GM23338 (cell line): ENCODE measurements around the gene MCAM. TPM values are rescaled to one million over a fixed set of nuclear protein-coding genes. Genes with fewer than 3 reads are reported as not detected.

Source experiments
- ATAC-seq: fragments of 200-7000 bp; cut with Tn5 transposase; 3 replicates; pipeline ENCODE4 v1.9.1; 2020
- DNase-seq: peaks from one replicate; pipeline ENCODE4 v3.0.0-alpha.2; 2015; ENCODE audit warnings: low spot score
- H2AFZ ChIP-seq: fragments of 200-600 bp; sonication (generic); 2 replicates; pipeline ENCODE4 v1.8.0; 2016; ENCODE audit warnings: antibody characterized with exemption, mild to moderate bottlenecking, moderate library complexity
- H3F3A ChIP-seq: fragments of 200-600 bp; sonication (generic); replicated peaks from 2 replicates; pipeline ENCODE4 v1.8.0; 2017; ENCODE audit warnings: antibody characterized with exemption, mixed run types, low read depth
- H3K27ac ChIP-seq: fragments of 200-600 bp; sonication (generic); 2 replicates; pipeline ENCODE4 v1.6.1; 2016; ENCODE audit warnings: low read depth
- H3K27me3 ChIP-seq: fragments of 200-600 bp; sonication (generic); 2 replicates; pipeline ENCODE4 v1.8.0; 2016; ENCODE audit warnings: mild to moderate bottlenecking, mixed run types, moderate library complexity; ENCODE audit not compliant: insufficient read depth
- H3K36me3 ChIP-seq: fragments of 200-600 bp; sonication (generic); 2 replicates; pipeline ENCODE4 v1.8.0; 2016; ENCODE audit warnings: mild to moderate bottlenecking; ENCODE audit not compliant: insufficient read depth
- H3K4me1 ChIP-seq: fragments of 200-600 bp; sonication (generic); 2 replicates; pipeline ENCODE4 v1.8.0; 2016; ENCODE audit warnings: mild to moderate bottlenecking, moderate library complexity; ENCODE audit not compliant: insufficient read depth
- H3K4me2 ChIP-seq: fragments of 200-600 bp; sonication (generic); 2 replicates; pipeline ENCODE4 v1.7.1; 2017; ENCODE audit warnings: mixed run types
- H3K4me3 ChIP-seq: fragments of 200-600 bp; sonication (generic); 2 replicates; pipeline ENCODE4 v1.6.1; 2016; ENCODE audit warnings: mixed run types
- H3K79me2 ChIP-seq: fragments of 200-600 bp; sonication (generic); replicated peaks from 2 replicates; pipeline ENCODE4 v1.8.0; 2017; ENCODE audit warnings: mild to moderate bottlenecking; ENCODE audit not compliant: insufficient read depth
- H3K9me2 ChIP-seq: fragments of 200-600 bp; sonication (generic); 2 replicates; pipeline ENCODE4 v1.8.0; 2017; ENCODE audit not compliant: insufficient read depth
- H4K20me1 ChIP-seq: fragments of 200-600 bp; sonication (generic); replicated peaks from 2 replicates; pipeline ENCODE4 v1.8.0; 2017; ENCODE audit warnings: mild to moderate bottlenecking; ENCODE audit not compliant: insufficient read depth
- H3K27ac Mint-ChIP-seq: 2 replicates; pipeline ENCODE4 v1.8.0; 2020; ENCODE audit warnings: inconsistent platforms, mild to moderate bottlenecking, moderate library complexity, mixed read lengths
- H3K27me3 Mint-ChIP-seq: 3 replicates; pipeline ENCODE4 v1.8.0; 2022; ENCODE audit warnings: low read depth, mild to moderate bottlenecking, moderate library complexity, mixed read lengths, inconsistent platforms; ENCODE audit not compliant: insufficient read depth, poor library complexity
- H3K36me3 Mint-ChIP-seq: 3 replicates; pipeline ENCODE4 v1.8.0; 2021; ENCODE audit warnings: low read depth, mild to moderate bottlenecking, inconsistent platforms, moderate library complexity, mixed read lengths
- H3K4me1 Mint-ChIP-seq: 3 replicates; pipeline ENCODE4 v1.8.0; 2020; ENCODE audit warnings: mild to moderate bottlenecking, inconsistent platforms, mixed read lengths
- H3K4me3 Mint-ChIP-seq: 3 replicates; pipeline ENCODE4 v1.8.0; 2021; ENCODE audit warnings: moderate library complexity, mild to moderate bottlenecking, inconsistent platforms, mixed read lengths
- H3K9me3 Mint-ChIP-seq: 3 replicates; pipeline ENCODE4 v1.8.0; 2020; ENCODE audit warnings: moderate library complexity, mild to moderate bottlenecking, inconsistent platforms, mixed read lengths
- CREB1 ChIP-seq: fragments of 250-450 bp; sonication (Bioruptor Pico); IDR thresholded peaks from 2 replicates; pipeline ENCODE4 v1.5.0; 2020; ENCODE audit warnings: low read depth, mild to moderate bottlenecking, moderate library complexity
- EZH2phosphoT487 ChIP-seq: fragments of 200-600 bp; sonication (generic); IDR thresholded peaks from one replicate; pipeline ENCODE4 v1.8.1; 2018; ENCODE audit warnings: antibody characterized with exemption; ENCODE audit not compliant: unreplicated experiment
- JUNB ChIP-seq: IDR thresholded peaks from one replicate; pipeline ENCODE4 v1.6.1; 2016; ENCODE audit warnings: antibody characterized with exemption; ENCODE audit not compliant: unreplicated experiment
- NANOG ChIP-seq: IDR thresholded peaks from 2 replicates; pipeline ENCODE4 v1.6.1; 2016; ENCODE audit warnings: antibody characterized with exemption, borderline replicate concordance
- STAT1 ChIP-seq: IDR thresholded peaks from one replicate; pipeline ENCODE4 v1.6.1; 2016; ENCODE audit warnings: antibody characterized with exemption; ENCODE audit not compliant: unreplicated experiment
- ZNF114 ChIP-seq: fragments of 250-450 bp; sonication (Bioruptor Pico); IDR thresholded peaks from 2 replicates; pipeline ENCODE4 v1.5.0; 2020; ENCODE audit warnings: mild to moderate bottlenecking, moderate library complexity
- ZNF331 ChIP-seq: fragments of 250-450 bp; sonication (Bioruptor Pico); IDR thresholded peaks from 2 replicates; pipeline ENCODE4 v1.5.0; 2020; ENCODE audit warnings: low read depth, mild to moderate bottlenecking, moderate library complexity
- polyA plus RNA-seq: library from polyadenylated mRNA; unstranded; fragments of >200 nt; fragmentation: Nextera tagmentation; extraction: Ambion mirVana; gene quantifications from 2 replicates; pipeline ENCODE4 v1.2.1, GENCODE V29; 2016
- total RNA-seq: library from RNA; depleted of rRNA; stranded (reverse); fragments of >200 nt; shearing (Covaris generic); gene quantifications from 2 replicates; pipeline ENCODE4 v1.2.3, GENCODE V29; 2014
- TF ChIP-seq, protein P1 (sequence below): IDR thresholded peaks from 2 replicates; pipeline ENCODE4 v1.6.1; 2016; ENCODE audit warnings: antibody characterized with exemption
- TF ChIP-seq, protein P2 (sequence below): fragments of 250-450 bp; sonication (Bioruptor Pico); IDR thresholded peaks from 2 replicates; pipeline ENCODE4 v1.5.0; 2020; ENCODE audit warnings: mild to moderate bottlenecking, moderate library complexity
- TF ChIP-seq, protein P3 (sequence below): IDR thresholded peaks from one replicate; pipeline ENCODE4 v1.6.1; 2018; ENCODE audit warnings: antibody characterized with exemption; ENCODE audit not compliant: unreplicated experiment

MCAM gene
- total and polyA plus RNA-seq, 2 experiments from 2014 or later: 8.9 to 79.5 TPM

DNA sequence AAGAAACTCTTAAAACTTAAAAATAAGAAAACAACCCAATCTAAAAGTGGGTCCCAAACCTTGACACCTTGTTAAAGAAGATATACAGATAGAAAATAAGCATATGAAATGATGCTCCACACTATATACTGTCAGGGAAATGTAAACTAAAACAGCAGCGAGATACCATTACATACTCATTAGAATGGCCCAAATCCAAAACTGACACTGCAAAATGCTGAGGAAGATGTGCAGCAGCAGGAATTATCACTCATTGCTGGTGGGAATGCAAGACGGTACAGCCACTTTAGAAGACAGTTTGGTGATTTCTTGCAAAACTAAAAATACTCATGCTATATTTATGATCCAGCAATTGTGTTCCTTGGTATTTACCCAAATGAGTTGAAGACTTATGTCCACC, 12.4 kb upstream of the MCAM start:
- H3K36me3 Mint-ChIP-seq: no peaks in the 10 kb centered on the region

More for the DNA sequence above, 12.4 kb upstream of the MCAM start:
- Histone ChIP-seq H3K4me1 (0 out of 2 replicates have a peak, but pooled peaks cover 6% of the 10 kb centered on the region), H3K79me2 (no peaks in the 10 kb centered on the region), H3K27ac (no peak overlapping the region), H3F3A (0 out of 2 replicates have a peak, but pooled peaks cover 9% of the 10 kb centered on the region), H4K20me1 (no peaks in the 10 kb centered on the region), H2AFZ (no peak overlapping the region), H3K9me2 (no peaks in the 10 kb centered on the region), H3K4me3 (no peak overlapping the region), H3K36me3 (no peaks in the 10 kb centered on the region), H3K27me3 (no peaks in the 10 kb centered on the region), H3K4me2 (no peak overlapping the region)
- Mint-ChIP-seq H3K4me3 (no peak overlapping the region), H3K9me3 (no peaks in the 10 kb centered on the region; the same call in 2 of the 3 replicates), H3K27ac (no peak overlapping the region), H3K27me3 (peaks cover 13% of the 10 kb centered on the region), H3K4me1 (peaks cover 11% of the 10 kb centered on the region; the same call in 2 of the 3 replicates)
- TF ChIP-seq, protein P1, sequence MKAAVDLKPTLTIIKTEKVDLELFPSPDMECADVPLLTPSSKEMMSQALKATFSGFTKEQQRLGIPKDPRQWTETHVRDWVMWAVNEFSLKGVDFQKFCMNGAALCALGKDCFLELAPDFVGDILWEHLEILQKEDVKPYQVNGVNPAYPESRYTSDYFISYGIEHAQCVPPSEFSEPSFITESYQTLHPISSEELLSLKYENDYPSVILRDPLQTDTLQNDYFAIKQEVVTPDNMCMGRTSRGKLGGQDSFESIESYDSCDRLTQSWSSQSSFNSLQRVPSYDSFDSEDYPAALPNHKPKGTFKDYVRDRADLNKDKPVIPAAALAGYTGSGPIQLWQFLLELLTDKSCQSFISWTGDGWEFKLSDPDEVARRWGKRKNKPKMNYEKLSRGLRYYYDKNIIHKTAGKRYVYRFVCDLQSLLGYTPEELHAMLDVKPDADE: no peak
- TF ChIP-seq EZH2phosphoT487 (no peak), ZNF331 (no peak), NANOG (no peak), ZNF114 (CRISPR knock-in tag) (no peak), CREB1 (CRISPR knock-in tag) (no peak), JUNB (no peak), STAT1 (no peak)
- TF ChIP-seq, protein P2, sequence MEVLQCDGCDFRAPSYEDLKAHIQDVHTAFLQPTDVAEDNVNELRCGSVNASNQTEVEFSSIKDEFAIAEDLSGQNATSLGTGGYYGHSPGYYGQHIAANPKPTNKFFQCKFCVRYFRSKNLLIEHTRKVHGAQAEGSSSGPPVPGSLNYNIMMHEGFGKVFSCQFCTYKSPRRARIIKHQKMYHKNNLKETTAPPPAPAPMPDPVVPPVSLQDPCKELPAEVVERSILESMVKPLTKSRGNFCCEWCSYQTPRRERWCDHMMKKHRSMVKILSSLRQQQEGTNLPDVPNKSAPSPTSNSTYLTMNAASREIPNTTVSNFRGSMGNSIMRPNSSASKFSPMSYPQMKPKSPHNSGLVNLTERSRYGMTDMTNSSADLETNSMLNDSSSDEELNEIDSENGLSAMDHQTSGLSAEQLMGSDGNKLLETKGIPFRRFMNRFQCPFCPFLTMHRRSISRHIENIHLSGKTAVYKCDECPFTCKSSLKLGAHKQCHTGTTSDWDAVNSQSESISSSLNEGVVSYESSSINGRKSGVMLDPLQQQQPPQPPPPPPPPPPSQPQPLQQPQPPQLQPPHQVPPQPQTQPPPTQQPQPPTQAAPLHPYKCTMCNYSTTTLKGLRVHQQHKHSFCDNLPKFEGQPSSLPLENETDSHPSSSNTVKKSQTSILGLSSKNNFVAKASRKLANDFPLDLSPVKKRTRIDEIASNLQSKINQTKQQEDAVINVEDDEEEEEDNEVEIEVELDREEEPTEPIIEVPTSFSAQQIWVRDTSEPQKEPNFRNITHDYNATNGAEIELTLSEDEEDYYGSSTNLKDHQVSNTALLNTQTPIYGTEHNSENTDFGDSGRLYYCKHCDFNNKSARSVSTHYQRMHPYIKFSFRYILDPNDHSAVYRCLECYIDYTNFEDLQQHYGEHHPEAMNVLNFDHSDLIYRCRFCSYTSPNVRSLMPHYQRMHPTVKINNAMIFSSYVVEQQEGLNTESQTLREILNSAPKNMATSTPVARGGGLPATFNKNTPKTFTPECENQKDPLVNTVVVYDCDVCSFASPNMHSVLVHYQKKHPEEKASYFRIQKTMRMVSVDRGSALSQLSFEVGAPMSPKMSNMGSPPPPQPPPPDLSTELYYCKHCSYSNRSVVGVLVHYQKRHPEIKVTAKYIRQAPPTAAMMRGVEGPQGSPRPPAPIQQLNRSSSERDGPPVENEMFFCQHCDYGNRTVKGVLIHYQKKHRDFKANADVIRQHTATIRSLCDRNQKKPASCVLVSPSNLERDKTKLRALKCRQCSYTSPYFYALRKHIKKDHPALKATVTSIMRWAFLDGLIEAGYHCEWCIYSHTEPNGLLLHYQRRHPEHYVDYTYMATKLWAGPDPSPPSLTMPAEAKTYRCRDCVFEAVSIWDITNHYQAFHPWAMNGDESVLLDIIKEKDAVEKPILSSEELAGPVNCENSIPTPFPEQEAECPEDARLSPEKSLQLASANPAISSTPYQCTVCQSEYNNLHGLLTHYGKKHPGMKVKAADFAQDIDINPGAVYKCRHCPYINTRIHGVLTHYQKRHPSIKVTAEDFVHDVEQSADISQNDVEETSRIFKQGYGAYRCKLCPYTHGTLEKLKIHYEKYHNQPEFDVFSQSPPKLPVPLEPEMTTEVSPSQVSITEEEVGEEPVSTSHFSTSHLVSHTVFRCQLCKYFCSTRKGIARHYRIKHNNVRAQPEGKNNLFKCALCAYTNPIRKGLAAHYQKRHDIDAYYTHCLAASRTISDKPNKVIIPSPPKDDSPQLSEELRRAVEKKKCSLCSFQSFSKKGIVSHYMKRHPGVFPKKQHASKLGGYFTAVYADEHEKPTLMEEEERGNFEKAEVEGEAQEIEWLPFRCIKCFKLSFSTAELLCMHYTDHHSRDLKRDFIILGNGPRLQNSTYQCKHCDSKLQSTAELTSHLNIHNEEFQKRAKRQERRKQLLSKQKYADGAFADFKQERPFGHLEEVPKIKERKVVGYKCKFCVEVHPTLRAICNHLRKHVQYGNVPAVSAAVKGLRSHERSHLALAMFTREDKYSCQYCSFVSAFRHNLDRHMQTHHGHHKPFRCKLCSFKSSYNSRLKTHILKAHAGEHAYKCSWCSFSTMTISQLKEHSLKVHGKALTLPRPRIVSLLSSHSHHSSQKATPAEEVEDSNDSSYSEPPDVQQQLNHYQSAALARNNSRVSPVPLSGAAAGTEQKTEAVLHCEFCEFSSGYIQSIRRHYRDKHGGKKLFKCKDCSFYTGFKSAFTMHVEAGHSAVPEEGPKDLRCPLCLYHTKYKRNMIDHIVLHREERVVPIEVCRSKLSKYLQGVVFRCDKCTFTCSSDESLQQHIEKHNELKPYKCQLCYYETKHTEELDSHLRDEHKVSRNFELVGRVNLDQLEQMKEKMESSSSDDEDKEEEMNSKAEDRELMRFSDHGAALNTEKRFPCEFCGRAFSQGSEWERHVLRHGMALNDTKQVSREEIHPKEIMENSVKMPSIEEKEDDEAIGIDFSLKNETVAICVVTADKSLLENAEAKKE (CRISPR knock-in tag): no peak
- TF ChIP-seq, protein P3, sequence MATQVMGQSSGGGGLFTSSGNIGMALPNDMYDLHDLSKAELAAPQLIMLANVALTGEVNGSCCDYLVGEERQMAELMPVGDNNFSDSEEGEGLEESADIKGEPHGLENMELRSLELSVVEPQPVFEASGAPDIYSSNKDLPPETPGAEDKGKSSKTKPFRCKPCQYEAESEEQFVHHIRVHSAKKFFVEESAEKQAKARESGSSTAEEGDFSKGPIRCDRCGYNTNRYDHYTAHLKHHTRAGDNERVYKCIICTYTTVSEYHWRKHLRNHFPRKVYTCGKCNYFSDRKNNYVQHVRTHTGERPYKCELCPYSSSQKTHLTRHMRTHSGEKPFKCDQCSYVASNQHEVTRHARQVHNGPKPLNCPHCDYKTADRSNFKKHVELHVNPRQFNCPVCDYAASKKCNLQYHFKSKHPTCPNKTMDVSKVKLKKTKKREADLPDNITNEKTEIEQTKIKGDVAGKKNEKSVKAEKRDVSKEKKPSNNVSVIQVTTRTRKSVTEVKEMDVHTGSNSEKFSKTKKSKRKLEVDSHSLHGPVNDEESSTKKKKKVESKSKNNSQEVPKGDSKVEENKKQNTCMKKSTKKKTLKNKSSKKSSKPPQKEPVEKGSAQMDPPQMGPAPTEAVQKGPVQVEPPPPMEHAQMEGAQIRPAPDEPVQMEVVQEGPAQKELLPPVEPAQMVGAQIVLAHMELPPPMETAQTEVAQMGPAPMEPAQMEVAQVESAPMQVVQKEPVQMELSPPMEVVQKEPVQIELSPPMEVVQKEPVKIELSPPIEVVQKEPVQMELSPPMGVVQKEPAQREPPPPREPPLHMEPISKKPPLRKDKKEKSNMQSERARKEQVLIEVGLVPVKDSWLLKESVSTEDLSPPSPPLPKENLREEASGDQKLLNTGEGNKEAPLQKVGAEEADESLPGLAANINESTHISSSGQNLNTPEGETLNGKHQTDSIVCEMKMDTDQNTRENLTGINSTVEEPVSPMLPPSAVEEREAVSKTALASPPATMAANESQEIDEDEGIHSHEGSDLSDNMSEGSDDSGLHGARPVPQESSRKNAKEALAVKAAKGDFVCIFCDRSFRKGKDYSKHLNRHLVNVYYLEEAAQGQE: no peak
- no peak for ATAC-seq
- DNase-seq: no peak
